NCI-H2227 (cell line): ENCODE measurements around the gene CORO1C.
"Not testable (repeated sequence)": the region's sequence is repeated elsewhere in the genome, so short reads cannot be mapped to it uniquely, and the experiment has no call there.

Experiments
- DNase-seq: peaks from one replicate; lab custom pipeline; 2025; ENCODE audit not compliant: unreplicated experiment; lab: John Stamatoyannopoulos, UW

The CORO1C gene

DNA sequence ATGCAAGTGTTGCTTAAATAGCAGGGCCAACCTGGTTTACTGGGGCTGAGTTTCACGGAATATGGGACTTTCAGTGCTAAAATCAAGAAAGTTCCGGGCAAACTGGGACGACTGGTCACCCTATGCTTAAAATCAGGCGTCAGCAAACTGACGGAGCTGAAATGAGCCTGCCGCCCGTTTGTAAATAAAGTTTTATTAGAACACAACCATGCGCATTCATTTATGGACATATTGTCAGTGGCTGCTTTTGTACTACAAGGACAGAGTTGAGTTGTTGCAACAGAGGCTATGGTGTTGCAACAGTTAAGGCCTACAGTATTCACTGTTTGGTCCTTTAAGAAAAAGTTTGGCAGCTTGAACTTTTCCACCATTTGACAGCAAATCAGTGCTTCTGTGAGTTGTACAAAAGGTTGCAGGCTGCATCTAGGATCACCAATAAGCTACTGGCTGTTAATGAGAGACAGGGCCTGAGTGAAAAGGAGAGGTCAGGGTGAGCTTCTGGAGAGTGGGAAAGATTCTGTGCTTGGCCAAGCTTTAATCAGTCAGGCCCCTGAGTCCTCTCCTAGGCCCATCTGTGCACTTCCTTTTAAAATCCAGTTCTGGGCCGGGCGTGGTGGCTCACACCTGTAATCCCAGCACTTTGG is 111.0 kb downstream of the CORO1C start:
- DNase-seq = no peak

DNA sequence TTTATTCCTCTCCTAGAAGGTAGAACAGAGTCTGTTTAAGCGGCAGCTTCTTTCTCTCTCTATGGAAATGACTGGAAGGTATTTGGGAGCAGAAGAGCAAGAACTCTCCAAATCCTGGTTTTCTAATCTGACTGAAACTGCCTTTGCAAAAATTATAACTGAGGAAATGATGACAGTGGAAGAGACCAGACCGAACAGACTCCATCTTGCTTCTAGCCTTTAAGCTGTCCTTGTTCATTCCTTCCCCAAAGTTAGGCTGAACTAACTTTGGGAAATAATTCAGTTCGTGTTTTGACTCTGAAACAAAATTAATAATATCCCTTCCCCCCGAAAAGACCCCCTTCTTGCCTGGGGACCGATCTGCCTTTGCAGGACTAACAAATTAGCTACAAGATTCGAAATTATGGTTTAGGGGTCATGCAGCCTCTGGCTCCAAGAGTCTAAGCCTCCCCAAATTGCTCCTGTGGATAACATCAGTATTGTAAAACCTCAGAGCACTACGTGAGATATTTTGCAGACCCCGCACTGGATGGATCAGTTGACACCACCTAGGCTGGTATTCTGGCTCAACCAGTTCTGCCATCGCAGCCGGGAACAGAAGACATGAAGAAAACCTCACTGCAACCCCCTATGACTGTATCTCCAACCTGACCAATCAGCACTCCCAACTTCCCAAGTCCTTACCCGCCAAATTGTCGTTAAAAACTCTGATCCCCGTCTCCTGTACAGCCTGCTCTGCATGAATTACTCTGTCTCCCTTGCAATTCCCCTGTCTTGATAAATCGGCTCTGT is 111.8 kb downstream of the CORO1C start:
- DNase-seq = no peak

DNA sequence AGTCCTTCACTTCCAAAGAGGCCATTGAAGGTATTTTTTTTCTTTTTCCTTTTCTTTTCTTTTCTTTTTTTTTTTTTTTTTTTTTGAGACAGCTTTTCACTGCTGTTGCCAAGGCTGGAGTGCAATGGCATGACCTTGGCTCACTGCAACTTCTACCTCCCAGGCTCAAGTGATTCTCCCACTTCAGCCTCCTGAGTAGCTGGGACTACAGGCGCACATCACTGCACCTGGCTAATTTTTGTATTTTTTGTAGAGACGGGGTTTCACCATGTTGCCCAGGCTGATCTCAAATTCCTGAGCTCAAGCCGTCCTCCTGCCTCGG is 112.4 kb downstream of the CORO1C start:
- not testable (repeated sequence) for DNase-seq

DNA sequence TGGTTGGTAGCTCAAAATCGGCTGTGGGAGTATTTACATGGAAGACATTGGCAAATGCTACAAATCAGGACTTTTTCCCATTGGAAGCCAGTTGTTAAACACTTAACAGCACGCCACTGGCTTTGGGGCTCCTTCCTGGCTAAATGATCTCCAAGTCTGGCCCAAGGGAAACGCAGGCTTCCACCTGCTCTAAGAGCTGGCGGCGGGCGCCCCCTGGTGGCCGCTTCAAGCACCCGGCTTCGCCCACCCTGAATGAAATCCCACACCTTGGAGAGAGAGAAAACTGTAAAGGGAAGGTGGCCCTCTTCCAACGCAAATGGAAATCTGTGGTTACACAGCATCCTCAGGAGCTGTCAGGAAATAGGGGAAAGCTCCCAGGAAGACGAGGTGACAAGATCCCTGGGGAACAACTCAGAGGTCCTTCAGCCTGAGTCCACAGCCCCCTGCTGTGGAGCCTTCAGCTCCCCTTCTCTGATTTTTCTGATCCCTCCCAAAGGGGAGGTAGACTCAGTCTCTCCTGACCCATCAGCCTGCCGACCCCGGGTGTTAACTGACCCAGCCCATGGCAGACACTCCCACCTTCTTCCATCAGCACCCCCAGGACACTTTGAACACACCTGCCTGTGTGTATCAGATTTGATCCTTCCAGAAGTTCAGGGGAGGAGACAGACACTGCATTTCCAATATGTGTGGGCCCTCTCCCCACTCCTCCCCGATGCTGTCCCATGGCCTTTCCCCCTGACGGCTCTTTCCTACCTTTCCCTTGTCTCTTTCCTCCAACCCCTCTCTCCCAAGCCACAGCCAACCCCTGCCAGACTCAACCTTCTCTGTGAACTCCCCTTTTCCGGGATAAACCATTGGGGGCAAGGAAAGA is 113.0 kb downstream of the CORO1C start:
- DNase-seq = peak; percentile 89

DNA sequence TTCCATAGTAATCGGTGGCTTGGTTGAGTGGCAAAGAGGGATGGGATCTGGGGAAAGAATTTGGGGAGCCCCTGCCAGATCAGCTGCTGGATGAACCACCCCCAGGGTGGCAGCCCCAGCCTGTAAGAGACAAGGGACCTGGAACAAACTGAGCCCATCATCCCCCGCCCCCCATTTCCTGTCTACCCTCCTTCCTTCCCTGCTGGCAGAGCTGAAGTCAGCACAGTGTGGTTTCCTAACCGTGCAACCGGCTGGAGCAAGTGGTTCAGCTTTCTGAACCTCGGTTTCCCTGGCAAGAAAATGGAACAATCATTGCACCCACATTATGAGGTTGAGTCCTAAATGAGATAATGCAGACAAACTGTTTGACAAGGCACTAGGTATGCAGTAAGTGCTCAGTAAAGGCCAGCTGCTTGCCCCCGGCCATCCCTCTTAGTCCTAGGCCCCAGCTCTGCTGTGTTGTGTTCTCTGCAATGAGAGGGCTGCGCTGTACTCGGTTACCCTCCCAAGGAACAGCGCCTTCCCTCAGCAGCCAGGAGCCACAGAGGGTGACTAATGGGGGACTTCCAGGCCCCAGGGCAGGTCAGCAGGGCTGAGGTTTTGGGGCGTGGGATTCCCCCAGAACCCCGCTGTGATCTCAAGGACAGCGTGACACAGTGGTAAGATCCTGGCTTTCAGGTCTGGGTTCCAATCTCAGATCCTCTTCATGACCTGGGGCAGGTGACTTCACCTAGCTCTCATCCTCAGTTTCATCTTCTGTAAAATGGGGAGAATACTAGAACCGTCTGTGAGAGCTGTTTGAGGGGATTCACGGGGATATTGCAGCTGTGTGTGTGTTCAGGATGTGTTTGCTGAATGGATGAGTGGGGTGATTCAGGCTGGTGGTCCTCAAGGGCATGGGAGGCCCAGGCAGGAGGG is 114.1 kb downstream of the CORO1C start:
- DNase-seq = no peak

DNA sequence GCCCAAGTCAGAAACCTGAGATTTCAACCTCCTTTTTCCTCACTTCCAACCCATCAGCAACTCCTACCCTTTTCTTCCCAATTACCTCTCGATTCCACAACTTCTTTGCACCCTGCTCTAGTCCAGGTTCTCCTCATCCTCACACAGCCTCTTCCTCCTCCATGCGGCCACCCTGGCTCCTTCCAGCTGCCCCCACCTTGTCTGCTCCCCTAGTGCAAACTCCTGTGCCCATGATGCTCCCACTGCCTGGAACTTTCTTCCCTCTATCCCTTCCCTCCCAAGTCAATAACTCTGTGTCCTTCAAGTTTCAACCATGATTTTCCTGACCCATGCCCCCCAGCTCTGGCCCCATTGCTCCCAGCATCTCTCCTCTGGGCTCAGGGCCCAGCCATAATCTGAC is 115.0 kb downstream of the CORO1C start:
- DNase-seq = no peak

DNA sequence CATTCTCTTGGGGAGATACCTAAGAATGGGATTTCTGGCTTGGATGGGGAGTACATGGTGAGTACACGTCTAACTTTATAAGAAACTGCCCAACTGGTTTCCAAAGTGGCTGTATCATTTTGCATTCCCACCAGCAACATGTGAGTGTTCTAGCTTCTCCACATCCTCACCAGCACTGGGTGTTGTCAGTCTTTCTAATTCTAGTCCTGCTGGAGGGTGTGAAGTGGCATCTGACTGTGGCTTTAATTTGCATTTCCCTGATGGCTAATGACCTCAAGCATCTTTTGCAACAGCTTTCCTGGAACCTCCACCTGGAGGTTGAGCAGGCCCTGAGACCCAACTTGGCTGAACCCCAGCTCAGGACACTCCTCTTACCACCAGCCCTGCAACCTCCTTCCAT is 115.4 kb downstream of the CORO1C start:
- no peak for DNase-seq

DNA sequence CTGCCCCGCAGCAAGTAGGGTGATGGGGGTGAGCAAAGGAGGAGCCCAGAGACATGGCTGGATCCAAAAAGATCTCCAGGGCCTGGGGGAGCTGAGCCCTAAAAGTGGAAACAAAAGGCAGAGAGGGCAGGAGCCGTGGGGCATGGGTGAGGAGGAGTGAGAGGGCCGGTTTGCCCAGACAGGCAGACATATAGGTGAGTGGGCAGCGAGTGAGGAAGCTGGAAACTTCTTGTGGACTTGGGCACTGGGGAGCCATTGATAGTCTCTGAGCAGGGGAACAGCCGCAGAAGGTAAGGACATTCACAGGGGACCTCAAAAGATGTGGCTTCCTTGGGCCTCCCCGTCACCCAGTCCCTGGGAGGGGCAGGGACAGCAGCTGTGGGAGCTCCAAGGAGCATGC is 116.7 kb downstream of the CORO1C start:
- no peak for DNase-seq

DNA sequence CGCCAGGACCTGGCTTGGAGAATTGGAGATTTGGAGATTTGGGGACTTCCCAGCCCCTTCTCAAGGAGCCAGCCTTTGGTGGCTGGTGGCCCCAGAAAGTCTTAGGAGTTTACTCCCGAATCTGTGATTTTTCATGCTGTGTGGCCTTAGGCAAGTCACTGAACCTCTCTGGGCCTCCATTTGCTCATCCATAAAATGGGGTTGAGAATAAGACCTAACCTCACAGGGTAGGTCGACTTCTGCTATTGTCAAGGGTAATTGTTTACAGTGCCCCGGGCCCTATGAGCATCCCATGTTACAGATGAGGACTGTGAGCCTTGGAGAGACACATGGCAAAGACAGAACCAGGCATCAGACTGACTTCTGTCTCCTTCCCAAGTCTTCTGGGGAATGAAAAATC is 117.3 kb downstream of the CORO1C start:
- DNase-seq = no peak

DNA sequence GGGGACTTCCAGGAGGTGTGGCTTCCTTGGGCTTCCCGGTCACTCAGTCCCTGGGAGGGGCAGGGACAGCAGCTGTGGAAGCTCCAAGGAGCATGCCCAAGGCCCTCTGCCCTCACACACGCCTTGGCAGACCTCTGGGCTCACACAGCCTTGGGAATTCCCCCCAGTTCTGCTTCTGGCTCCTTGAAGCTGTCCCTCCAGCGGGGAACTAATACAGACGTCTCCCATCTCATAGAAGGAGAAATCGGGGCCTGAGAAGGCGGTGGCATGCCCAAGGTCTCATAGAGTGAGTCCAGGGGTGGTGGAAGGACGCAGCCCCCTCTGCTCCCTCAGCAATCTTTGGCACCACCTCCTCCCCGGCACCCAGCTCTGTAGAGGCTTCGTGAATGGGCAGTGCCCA is 117.8 kb downstream of the CORO1C start:
- no peak for DNase-seq

DNA sequence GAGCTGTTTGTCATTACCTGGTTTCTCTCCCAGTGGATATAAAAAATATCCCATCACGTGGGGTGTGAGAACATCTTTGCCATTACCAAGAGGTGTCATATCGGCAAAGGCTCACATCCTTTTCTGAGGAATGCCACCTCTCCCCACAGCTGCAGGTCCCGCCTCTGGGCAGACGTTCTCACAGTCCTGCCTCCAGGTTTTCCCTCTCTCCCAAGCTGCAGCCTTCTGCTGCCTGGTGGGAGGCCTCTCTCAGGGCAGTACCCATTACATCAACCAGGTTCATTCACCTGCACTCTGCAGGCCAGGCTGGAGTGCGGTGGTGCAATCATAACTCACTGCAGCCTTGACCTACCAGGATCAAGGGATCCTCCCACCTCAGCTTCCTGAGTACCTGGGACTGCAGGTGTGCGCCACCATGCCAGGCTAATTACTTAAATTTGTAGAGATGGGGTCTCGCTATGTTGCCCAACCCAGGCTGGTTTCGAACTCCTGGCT is 118.5 kb downstream of the CORO1C start:
- DNase-seq = peak; percentile 33

DNA sequence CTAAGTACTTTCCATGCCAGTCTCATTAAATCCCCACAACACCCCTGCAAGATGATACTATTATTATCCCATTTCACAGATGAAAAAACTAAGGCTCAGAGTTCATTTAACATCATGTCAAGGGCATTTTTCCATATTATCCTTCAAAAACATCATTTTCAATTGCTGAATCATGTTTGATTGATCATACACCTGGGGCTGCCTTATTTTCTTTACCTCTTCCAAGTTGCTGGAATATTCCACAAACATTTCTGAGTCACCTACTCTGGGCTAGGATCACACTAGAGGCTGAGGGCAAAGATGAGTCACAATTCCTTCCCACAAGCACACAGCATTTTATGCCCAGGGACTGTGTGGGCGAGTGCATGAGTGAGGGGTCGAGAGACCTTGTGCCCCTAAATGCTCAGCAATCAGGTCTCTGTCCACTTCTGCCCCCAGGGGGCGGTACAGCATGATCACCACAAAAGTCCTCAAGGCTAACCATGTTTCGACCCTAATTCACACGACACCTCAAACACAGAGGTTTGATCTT is 119.4 kb downstream of the CORO1C start:
- DNase-seq = no peak

DNA sequence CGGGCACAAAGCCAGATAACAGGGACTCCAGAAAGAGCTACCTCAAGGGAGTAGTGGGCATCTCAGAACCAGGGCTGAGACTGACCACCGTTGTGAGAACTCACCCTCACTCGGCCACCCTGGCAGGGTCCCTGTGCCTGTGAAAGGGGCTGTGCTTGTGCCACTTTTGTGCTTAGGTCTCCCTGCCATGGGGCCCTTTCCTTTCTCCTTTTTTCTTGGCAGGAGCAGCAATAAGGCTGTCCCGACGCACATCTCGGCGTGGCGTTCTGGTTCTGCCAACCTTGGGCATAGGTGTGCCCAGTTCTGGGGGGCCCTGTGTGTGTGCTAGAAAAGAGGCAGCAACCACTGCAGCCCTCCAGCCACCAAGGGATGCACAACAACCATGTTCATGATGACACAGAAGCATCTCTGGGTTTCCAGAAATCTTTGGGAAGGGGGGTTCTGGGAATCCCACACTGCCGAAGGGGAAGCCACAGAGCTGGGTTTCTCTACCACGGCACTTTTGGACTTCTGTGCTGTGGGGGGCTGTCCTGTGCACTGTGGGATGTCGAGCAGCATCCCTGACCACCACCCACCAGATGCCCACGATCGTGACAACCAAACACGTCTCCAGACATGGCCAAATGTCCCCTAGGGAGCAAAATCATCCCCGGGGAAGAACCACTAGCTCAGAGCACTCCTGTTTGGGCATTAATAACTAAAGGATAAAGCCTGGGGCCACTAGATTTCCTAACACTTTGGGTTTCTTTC is 120.3 kb downstream of the CORO1C start:
- no peak for DNase-seq

DNA sequence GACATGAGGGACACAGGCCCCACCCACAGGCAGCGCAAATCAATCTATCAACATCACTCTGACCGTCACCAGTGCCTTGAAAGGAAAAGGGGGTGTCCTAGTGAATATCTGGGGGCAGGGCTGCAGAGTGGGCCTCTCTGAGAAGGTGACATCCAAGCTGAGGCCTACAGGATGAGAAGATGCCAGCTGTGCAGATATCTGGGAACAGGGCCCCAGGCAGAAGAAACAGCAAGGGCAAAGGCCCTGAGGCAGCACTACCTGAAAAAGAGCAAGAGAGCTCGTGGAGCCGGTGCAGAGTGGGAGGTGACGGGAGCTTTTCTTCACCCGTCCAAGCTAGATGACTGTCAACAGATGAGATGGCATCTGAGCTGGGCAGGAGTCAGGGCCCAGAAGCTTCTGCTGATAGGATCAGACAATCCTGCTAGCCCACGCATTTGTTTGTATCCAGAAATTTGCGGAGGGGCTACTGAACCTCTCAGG is 120.9 kb downstream of the CORO1C start:
- no peak for DNase-seq

DNA sequence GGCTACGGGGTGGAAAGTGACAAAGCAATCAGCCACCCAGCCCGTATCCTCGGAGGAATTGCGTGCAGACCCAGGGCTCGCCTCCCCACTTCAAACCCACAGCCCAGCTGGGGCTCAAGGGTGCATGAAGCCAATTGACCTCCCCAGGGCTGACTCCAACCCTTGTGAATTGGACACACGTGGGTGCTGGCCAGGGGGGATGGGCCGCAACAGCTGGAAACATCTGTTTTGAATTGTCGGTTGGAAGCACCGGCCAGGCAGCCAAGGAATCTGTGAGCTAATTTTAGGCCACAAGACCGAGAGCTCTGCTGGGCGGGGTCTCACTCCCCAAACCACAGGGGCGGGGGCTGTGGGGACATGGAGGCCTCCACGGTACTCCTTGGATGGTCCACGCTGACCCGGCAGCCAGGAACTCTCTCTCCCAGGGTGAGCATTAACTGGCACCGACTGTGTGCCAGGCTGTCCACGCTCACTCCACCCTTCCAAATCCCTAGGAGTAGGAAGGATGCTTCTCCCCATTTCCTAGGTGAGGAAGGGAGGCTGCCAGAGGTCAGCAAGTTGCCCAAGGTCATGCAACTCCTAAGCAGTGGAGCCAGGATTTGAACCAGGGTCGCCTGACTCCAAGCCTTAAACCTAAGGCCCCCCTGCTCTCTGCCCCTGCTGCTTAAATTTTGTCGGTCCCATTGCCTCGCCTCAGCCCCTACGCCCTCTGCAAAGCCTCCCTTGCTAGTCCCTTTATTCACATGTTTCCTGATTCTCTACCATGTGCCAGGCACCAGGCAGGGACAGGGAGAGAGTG is 121.6 kb downstream of the CORO1C start:
- no peak for DNase-seq

DNA sequence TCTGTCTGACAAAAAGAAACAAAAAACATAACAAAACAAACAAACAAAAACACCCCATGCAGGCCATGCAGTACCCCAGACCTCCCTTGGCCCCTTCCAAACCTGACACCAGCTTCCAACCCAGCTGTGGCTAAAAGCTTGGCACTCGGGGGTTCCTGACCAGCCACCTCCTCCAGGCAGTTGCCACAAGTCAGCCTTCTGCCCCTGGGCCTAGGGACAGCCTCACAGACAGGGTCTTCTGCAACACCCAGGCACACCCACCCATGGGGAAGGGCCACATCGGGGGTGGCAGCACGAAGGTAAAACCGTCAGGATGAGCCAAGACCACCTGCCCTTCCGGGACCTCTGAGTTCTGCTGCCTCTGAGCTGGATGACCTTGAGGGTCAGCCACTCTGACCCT is 122.7 kb downstream of the CORO1C start:
- DNase-seq = no peak

DNA sequence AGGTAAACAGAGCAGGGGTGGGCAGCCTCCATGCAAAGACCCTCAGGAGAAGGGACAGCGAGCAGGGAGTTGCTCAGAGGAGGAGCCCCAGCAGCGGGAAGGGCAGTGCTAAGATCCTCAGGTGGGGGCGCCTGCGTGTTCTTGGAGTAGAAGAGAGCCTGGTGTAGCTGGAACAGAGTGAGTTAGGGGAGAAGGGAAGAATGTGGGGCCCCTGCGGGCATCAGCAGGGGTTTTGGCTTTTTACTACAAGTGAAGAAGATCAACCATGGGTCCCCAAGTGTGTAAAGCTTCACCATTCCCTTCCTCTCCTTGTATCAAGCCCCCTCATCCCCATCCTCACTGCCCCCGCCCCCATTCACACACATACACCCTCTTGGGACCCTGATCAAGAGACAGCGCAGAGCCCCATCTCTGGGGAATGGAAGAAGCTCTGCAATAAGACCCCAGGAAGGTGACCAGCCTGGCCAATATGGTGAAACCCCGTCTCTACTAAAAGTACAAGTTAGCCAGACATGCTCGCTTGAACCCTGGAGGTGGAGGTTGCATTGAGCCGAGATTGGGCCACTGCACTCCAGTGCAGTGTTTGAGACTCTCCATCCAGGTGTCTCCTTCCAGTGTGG is 123.2 kb downstream of the CORO1C start:
- DNase-seq = no peak

DNA sequence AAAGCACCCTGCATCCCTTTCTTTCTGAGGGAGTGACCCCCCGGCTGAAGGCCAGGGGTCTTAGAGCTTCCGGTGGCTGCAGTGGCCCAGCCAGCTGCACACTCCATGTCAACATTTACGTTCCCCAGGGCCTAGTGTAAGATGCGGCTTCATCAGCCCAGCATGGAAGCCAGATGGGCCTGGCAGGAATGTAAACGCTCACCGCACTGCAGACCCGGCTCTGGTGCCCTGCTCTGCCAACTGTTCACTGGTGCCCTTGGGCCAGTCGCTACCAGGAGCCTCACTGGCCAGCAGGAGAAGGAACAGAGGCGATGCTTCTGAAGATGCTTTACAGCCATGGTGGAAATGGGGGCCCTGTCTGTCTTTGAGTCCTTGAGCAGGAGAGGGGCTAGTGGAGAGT is 124.8 kb downstream of the CORO1C start:
- DNase-seq = no peak
